Ovary (tissue), 9 donors: ENCODE results near the gene SLC18A3. TPM values are rescaled to one million over a fixed set of nuclear protein-coding genes. Genes with fewer than 3 reads are reported as not detected.

Source experiments
- DNase-seq, 5 donors: peaks; one replicate each; pipeline ENCODE4 v3.0.0-alpha.2; 2019 to 2020
- H3K27ac ChIP-seq, 2 donors: fragments of 200-600 bp; one replicate each; pipeline versions ENCODE4 v1.5.1 to v1.8.0; 2019 to 2022
- H3K27me3 ChIP-seq: fragments of 200-600 bp; one replicate; pipeline ENCODE4 v1.8.0; 2022
- H3K36me3 ChIP-seq: fragments of 200-600 bp; sonication (generic); one replicate; pipeline ENCODE4 v1.5.1; 2019
- H3K4me1 ChIP-seq: one replicate; pipeline ENCODE4 v1.8.1; 2013; ENCODE audit warnings: mild to moderate bottlenecking, moderate library complexity; ENCODE audit not compliant: insufficient read depth
- H3K4me3 ChIP-seq: fragments of 200-600 bp; sonication (generic); one replicate; pipeline ENCODE4 v1.5.1; 2017
- H3K9me3 ChIP-seq, 2 donors: fragments of 200-600 bp in 1 of 2; sonication (generic) in 1 of 2; one replicate each; pipeline versions ENCODE4 v1.5.1 to v1.8.1; 2013 to 2019; ENCODE audit warnings: mild to moderate bottlenecking in 1 of 2, moderate library complexity in 1 of 2
- EP300 ChIP-seq: sonication (generic); formaldehyde crosslinking; IDR thresholded peaks from one replicate; pipeline ENCODE4 v1.6.1; 2017; ENCODE audit warnings: antibody characterized with exemption
- POLR2A ChIP-seq: fragments of 450-650 bp; IDR thresholded peaks from one replicate; pipeline ENCODE4 v1.6.1; 2017; ENCODE audit warnings: antibody characterized with exemption, mild to moderate bottlenecking, moderate library complexity
- WGBS, 3 donors: extraction: QIAGEN DNeasy Blood & Tissue Kit in 1 of 3; methylation state at CpG; one replicate each; pipeline versions ENCODE4 v1.1.5 to v1.1.7; 2013 to 2017; 5-methylcytosine and 5-hydroxymethylcytosine counted together
- intact Hi-C, 4 donors: fragments of 100-400 bp; cut with DNase I; formaldehyde crosslinking; loops; one replicate each; pipeline versions ENCODE4 v1.11.0 to v1.15.1; 2022 to 2023
- polyA plus RNA-seq, 2 donors: library from polyadenylated mRNA; stranded (reverse); fragments of 200-250 nt in 1 of 2; fragments of 350-450 nt in 1 of 2; fragmentation: Illumina TruSeq in 1 of 2; extraction: RNeasy Lipid Tissue Mini Kit (QIAGEN cat#74804) in 1 of 2; gene quantifications; one replicate each; pipeline ENCODE4 v1.2.3, GENCODE V29; 2013 to 2014
- total RNA-seq, 7 donors: library from RNA; depleted of rRNA in 2 of 7; stranded (reverse); fragments of >200 nt in 2 of 7; fragmentation: NEBNext Ultra II Directional in 3 of 7; extraction: Animal tissue kit (Norgen Biotek cat#: 25700) in 3 of 7; gene quantifications; one replicate each; pipeline versions ENCODE4 v1.1.0 to v1.2.4, GENCODE V29; 2016 to 2023
- TF ChIP-seq, protein P1 (sequence below), 3 donors: fragments of 450-650 bp in 2 of 3; fragments of 200-600 bp in 1 of 3; IDR thresholded peaks; one replicate each; pipeline versions ENCODE4 v1.5.1 to v1.8.0; 2016 to 2022; ENCODE audit warnings: antibody characterized with exemption in 3 of 3, mild to moderate bottlenecking in 1 of 3
- donor health status: DM: no; HTN: no; CAD: no; lungs with moderate emphysema.
- donor health status: DM: no; HTN: no; CAD: no.
- donor health status: Bipolar disorder and iron deficiency.
- donor health status: DM: yes; HTN: yes; CAD: no.
- donor health status: DM: no; HTN: no; CAD: no.
- donor health status: DM: yes; HTN: yes; CAD: no.

SLC18A3 gene
- total and polyA plus RNA-seq, 9 donors: not detected

DNA sequence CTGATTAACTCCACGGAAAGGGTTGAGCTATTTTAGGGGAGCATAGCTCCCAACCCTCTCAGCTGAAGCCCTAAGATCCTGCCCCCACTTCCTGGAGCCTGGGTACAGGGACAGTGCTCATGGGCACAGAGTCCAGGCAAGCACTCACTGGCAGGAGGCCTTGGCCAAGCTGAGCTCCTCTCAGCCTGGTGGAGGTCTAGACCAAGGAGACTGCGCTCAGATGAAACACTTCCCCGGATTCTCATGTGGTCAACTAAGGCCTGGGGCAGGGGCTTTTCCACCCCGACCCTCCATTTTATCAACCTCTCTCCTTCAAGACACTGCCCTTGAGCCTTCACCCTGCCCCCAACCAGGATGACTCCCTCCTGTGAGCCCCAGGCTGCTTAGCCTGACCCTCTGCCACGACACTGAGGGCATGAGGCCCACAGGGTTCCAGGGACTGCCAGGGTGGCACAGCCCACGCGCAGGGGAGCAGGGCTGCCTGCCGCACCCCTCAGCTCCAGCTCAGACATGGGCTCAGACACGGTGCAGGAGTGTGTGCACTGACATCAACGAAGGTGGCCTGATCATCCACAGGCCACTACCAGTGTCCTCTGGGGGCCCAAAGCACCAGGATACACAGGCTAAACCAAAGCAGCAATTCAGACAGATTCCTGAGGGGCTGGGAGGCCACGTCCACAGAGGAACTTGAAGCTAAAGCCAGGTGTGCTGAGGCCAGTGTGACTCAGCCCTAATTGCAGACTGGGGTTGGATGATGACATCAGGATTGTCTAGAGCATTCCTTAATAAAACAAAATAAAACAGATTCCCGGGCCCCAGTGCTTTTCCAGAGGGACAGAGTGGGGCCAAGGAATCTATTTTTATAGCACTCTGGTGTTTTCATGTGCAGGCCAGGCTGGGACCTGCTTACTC is 22.6 kb downstream of the SLC18A3 start:
- TF ChIP-seq POLR2A (no peak), EP300 (no peak)
- TF ChIP-seq, protein P1, sequence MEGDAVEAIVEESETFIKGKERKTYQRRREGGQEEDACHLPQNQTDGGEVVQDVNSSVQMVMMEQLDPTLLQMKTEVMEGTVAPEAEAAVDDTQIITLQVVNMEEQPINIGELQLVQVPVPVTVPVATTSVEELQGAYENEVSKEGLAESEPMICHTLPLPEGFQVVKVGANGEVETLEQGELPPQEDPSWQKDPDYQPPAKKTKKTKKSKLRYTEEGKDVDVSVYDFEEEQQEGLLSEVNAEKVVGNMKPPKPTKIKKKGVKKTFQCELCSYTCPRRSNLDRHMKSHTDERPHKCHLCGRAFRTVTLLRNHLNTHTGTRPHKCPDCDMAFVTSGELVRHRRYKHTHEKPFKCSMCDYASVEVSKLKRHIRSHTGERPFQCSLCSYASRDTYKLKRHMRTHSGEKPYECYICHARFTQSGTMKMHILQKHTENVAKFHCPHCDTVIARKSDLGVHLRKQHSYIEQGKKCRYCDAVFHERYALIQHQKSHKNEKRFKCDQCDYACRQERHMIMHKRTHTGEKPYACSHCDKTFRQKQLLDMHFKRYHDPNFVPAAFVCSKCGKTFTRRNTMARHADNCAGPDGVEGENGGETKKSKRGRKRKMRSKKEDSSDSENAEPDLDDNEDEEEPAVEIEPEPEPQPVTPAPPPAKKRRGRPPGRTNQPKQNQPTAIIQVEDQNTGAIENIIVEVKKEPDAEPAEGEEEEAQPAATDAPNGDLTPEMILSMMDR (IDR thresholded peaks at IDR 0.05): no peak
- Histone ChIP-seq H3K4me3 (no peak overlapping the region), H3K4me1 (no peaks in the 10 kb centered on the region), H3K27ac (no peak overlapping the region), H3K27me3 (no peaks in the 10 kb centered on the region), H3K36me3 (no peaks in the 10 kb centered on the region), H3K9me3 (no peaks in the 10 kb centered on the region)
- DNase-seq: peak in 1 of 5 donors; percentile 10
- WGBS, 3 donors: 47 to 58% (median 48%) methylated on average over 12 of the region's 12 CpGs
- intact Hi-C loops: no loop called here

DNA sequence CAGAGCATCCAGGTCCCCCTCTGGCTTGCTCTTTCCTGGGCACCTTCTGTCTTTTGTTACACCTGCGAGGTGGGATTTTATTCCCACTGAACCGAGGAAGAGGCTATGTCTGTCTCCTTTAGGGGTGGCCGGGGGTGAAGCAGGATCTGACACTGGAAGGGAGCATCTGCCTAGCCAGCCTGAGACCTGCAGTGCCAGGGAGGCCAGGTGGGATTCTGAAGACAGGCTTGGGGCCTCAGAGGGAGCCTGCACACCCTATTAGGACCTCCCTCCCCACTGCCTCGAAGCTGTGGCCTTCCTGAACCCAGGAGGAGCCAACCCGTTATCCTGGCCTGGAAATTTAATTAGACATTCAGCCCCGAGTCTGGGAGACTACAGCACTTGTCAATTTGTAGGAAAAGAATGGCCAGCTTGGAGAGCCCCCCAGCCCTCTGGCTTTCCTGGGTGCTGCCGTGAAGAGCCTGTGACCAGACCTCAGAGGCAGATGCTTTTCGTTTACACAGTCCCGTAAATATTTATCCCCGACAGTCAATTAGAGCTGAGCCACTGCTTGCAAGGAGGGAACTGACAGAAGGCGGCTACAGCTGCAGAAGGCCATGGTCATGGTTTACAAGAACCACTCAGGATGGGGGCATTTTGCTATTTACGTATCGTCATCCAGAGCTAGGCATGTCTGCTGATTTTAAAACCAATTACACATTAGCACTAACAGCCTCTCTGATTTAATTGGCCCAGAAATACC is 23.4 kb downstream of the SLC18A3 start:
- WGBS, 3 donors: 30 to 33% (median 32%) methylated on average over 13 of the region's 13 CpGs
- intact Hi-C loops: no loop called here
- DNase-seq: no peak
- no peaks in the 10 kb centered on the region for H3K4me1 ChIP-seq
- no peak overlapping the region for H3K27ac ChIP-seq
- TF ChIP-seq EP300 (no peak), POLR2A (no peak)
- TF ChIP-seq, protein P1 (IDR thresholded peaks at IDR 0.05): no peak
- no peaks in the 10 kb centered on the region for H3K9me3 ChIP-seq
- H3K36me3 ChIP-seq: no peaks in the 10 kb centered on the region
- H3K27me3 ChIP-seq: no peaks in the 10 kb centered on the region
- H3K4me3 ChIP-seq: no peak overlapping the region

DNA sequence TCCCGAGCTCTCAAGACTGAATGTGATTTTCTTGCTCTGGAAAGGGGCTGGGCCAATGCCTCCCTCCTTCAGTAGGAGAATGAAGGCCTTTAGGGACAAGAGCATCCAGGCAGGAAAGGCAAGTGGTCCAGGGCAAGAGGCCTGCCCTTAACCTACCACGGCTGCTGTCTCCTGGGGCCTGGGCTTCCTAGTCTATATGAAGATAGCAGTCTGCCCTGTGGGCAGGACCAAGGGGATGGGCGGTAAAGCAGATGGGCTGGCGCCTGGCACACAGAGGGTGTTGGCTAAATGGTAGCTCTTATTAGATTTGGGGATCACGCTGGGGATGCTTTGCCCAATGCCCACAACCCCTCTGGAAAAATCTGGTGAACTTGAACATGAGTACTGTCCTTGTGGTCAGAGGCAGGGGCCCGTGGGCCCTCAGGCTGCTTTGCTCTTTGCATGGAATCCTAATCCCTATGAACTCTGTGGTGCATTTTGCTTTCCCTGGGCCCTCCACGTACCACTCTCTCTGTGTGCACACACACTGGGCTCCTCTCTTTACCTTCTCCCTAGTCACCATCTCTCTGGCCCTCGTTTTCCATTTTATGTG is 24.1 kb downstream of the SLC18A3 start:
- Histone ChIP-seq H3K4me1 (no peaks in the 10 kb centered on the region), H3K9me3 (no peaks in the 10 kb centered on the region), H3K27ac (no peak overlapping the region), H3K27me3 (no peaks in the 10 kb centered on the region), H3K4me3 (no peak overlapping the region), H3K36me3 (no peaks in the 10 kb centered on the region)
- 69 to 77% (median 70%) methylated on average over 8 of the region's 8 CpGs for WGBS, 3 donors
- DNase-seq: peak in 1 of 5 donors; percentile 11
- TF ChIP-seq POLR2A (no peak), EP300 (no peak)
- TF ChIP-seq, protein P1 (IDR thresholded peaks at IDR 0.05): no peak
- intact Hi-C loops: no loop called here

DNA sequence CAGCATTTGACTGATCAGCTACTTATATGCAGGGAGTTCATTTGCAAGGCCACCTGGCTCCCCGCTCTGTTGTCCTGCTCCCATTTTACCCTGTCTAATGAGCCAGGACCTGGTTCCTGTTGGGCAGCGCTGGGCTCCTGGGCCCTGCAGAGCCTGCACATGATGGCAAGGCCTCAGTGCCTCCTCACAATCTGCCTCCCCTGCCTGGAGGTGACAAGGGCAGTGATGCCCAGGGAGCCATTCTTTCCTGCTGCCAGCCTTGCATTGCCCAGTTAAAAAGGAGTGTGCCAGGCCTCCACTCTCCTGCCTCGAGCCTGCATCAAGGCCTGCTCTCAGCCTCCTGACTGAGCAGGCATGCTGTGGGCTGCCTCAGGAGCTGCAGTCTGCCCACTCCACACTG is 32.2 kb downstream of the SLC18A3 start:
- H3K27ac ChIP-seq: no peak overlapping the region
- WGBS, 3 donors: 70 to 83% (median 82%) methylated on average over 3 of the region's 3 CpGs
- H3K4me3 ChIP-seq: no peak overlapping the region
- intact Hi-C loops: no loop called here
- TF ChIP-seq, protein P1 (IDR thresholded peaks at IDR 0.05): no peak
- TF ChIP-seq POLR2A: no peak
- no peak for TF ChIP-seq EP300
- H3K36me3 ChIP-seq: no peaks in the 10 kb centered on the region
- DNase-seq: no peak
- no peaks in the 10 kb centered on the region for H3K4me1 ChIP-seq
- H3K9me3 ChIP-seq: no peaks in the 10 kb centered on the region
- H3K27me3 ChIP-seq: no peaks in the 10 kb centered on the region
